ENCODE results near the gene UQCR10. TPM values are rescaled to one million over a fixed set of nuclear protein-coding genes. Genes with fewer than 3 reads are reported as not detected.

UQCR10 gene
- total RNA-seq, 1 donor from 2014 or later = 68.1 TPM

DNA sequence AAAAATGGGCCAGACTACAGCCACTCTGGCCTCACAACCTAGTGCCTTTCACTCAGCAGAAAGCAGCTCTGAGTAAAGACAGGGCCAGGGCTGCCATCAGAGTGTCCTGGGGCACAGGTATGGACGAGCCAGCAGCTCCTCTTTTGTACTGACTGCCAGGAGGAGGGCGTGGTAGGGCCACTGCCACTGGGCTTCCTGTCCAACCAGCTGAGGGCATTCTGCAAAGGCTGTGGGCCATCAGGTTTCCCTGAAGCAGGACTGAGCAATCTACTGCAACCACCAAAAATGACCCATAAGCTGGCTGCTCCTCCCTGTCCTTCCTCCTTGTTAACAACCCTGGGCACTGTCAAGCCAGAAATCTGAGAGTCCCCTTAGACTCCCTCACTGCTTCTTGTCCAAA is 37.8 kb downstream of the UQCR10 start:
- POLR2A ChIA-PET = no interaction called here
- no peak overlapping the region for H3K27ac Mint-ChIP-seq
- no peaks in the 10 kb centered on the region for H3K4me1 Mint-ChIP-seq
- H3K9me3 Mint-ChIP-seq = no peaks in the 10 kb centered on the region
- H3K4me3 Mint-ChIP-seq = no peak overlapping the region
- peaks cover 77% of the 10 kb centered on the region for H3K36me3 Mint-ChIP-seq (ENCODE audit: low read depth)
- TF ChIP-seq, protein P1, sequence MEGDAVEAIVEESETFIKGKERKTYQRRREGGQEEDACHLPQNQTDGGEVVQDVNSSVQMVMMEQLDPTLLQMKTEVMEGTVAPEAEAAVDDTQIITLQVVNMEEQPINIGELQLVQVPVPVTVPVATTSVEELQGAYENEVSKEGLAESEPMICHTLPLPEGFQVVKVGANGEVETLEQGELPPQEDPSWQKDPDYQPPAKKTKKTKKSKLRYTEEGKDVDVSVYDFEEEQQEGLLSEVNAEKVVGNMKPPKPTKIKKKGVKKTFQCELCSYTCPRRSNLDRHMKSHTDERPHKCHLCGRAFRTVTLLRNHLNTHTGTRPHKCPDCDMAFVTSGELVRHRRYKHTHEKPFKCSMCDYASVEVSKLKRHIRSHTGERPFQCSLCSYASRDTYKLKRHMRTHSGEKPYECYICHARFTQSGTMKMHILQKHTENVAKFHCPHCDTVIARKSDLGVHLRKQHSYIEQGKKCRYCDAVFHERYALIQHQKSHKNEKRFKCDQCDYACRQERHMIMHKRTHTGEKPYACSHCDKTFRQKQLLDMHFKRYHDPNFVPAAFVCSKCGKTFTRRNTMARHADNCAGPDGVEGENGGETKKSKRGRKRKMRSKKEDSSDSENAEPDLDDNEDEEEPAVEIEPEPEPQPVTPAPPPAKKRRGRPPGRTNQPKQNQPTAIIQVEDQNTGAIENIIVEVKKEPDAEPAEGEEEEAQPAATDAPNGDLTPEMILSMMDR (IDR thresholded peaks at IDR 0.05) = no peak
- CTCF ChIA-PET = no interaction called here
- no peaks in the 10 kb centered on the region for H3K27me3 Mint-ChIP-seq
- intact Hi-C loops (cut with micrococcal nuclease) = no loop called here
- ATAC-seq (ENCODE audit: low read depth) (no peak), DNase-seq (no peak)

DNA sequence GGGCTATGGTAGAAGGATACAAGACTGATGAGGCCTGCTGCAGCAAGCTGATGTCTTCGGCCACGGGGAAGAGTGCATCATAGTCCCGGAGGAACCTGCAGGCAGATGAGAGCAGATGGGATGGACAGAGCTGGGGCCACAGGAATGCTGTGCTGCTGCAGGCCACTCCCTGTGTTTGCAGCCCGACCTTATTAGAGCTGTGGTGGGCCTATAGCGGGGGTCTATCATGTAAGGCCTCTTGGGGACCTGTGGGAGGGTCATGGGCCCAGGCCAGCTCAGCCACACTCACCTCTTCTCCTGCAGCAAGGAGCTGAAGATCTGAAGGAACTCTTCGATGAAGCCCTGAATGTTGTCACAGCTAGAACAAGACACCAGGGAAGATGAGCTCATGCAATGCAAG is 39.0 kb downstream of the UQCR10 start:
- Mint-ChIP-seq H3K27ac (no peak overlapping the region), H3K4me3 (no peak overlapping the region), H3K9me3 (no peaks in the 10 kb centered on the region), H3K36me3 (ENCODE audit: low read depth) (peaks cover 74% of the 10 kb centered on the region), H3K4me1 (no peaks in the 10 kb centered on the region), H3K27me3 (no peaks in the 10 kb centered on the region)
- DNase-seq (no peak), ATAC-seq (ENCODE audit: low read depth) (no peak)
- TF ChIP-seq, protein P1 (IDR thresholded peaks at IDR 0.05) = no peak
- ChIA-PET CTCF (no interaction called here), POLR2A (no interaction called here)
- intact Hi-C loops (cut with micrococcal nuclease) = no loop called here

DNA sequence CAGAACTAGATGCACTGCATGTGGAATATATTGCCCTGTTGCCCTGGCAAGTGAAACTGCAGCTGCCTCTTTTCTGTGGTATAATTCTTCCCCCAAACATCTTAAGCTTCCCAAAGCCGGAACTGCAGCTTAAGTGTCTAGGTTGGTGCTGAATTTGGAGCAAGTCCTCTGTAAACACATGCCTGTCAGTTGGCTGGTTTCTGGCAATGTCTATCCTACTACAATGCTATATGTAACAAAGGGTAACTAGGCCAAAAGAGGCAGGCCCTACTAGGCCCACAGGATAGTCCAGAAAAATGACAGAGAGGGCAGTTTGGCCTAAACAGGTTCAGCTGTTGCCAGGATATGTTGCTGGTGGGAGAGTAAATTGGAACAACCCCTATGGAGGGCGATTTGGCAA is 43.0 kb downstream of the UQCR10 start:
- intact Hi-C loops (cut with micrococcal nuclease) = loop anchor here (5.0 kb wide), 1 partner anchor 197 kb away; no protein-coding TSS in a partner anchor
- Mint-ChIP-seq H3K27ac (no peak overlapping the region), H3K4me3 (no peak overlapping the region), H3K36me3 (ENCODE audit: low read depth) (peaks cover 84% of the 10 kb centered on the region), H3K27me3 (no peaks in the 10 kb centered on the region), H3K4me1 (no peaks in the 10 kb centered on the region), H3K9me3 (no peaks in the 10 kb centered on the region)
- POLR2A ChIA-PET = interaction anchor here (0.6 to 0.7 kb wide), 2 partner anchors 16 to 28 kb away, joined by 3 to 6 read pairs; partner anchors contain the start of gene ASCC2
- DNase-seq (no peak), ATAC-seq (ENCODE audit: low read depth) (no peak)
- TF ChIP-seq, protein P1 (IDR thresholded peaks at IDR 0.05) = no peak
- CTCF ChIA-PET = no interaction called here

DNA sequence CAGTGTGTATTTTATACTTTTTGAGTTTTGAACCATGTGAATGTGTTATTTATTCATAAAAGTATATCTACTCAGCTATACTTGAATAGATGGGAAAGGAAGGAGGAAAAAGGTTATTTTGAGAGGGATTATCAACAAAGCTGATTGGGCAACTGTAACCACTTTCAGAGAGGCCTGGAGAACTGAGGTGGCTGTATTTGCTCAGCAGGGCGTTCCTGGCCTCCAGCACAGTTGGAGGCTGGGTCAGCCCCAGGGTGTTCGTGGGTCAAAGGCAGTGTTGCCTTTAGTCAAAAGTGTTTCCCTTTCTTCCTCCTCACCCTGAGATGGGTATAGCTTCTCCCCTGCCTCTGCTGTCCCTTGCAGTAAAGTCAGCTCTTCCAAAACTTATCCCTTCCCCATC is 44.2 kb downstream of the UQCR10 start:
- H3K27ac Mint-ChIP-seq = no peak overlapping the region
- ChIA-PET CTCF (interaction anchor here (0.8 kb wide), 1 partner anchor 175 kb away, joined by 3 read pairs; no protein-coding TSS in a partner anchor), POLR2A (interaction anchor here (0.6 kb wide), 1 partner anchor 1356 kb away, joined by 6 read pairs; no protein-coding TSS in a partner anchor)
- H3K4me1 Mint-ChIP-seq = no peaks in the 10 kb centered on the region
- H3K27me3 Mint-ChIP-seq = no peaks in the 10 kb centered on the region
- DNase-seq (no peak), ATAC-seq (ENCODE audit: low read depth) (no peak)
- TF ChIP-seq, protein P1 (IDR thresholded peaks at IDR 0.05) = no peak
- no peaks in the 10 kb centered on the region for H3K9me3 Mint-ChIP-seq
- intact Hi-C loops (cut with micrococcal nuclease) = loop anchor here (5.0 kb wide), 1 partner anchor 196 kb away; no protein-coding TSS in a partner anchor
- H3K4me3 Mint-ChIP-seq = no peak overlapping the region
- H3K36me3 Mint-ChIP-seq (ENCODE audit: low read depth) = peaks cover 83% of the 10 kb centered on the region

DNA sequence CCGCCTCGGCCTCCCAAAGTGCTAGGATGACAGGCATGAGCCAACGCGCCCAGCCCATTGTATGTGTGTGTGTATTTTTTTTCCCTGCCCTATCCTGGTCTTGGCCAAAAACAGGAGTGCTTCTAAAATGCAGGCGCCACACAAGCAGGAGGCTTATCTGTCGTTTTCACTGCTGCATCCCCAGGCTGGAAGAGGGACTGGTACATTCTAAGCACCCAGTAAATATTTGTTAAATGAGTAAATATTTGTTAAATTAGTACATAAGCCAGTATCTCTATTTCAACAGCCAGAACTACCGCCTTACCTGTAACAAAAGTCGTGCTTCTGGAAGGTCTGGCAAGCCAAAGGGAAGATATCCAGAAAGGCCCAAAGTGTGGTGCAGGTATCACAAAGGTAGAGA is 46.0 kb downstream of the UQCR10 start:
- DNase-seq = no peak
- POLR2A ChIA-PET = no interaction called here
- intact Hi-C loops (cut with micrococcal nuclease) = loop anchor here (5.0 kb wide), 1 partner anchor 194 kb away; no protein-coding TSS in a partner anchor

More for the DNA sequence above, 46.0 kb downstream of the UQCR10 start:
- Mint-ChIP-seq H3K27ac (no peak overlapping the region), H3K9me3 (no peaks in the 10 kb centered on the region), H3K4me1 (no peaks in the 10 kb centered on the region), H3K4me3 (no peak overlapping the region), H3K27me3 (no peaks in the 10 kb centered on the region), H3K36me3 (ENCODE audit: low read depth) (peaks cover 77% of the 10 kb centered on the region)
- CTCF ChIA-PET = no interaction called here
- no peak for ATAC-seq (ENCODE audit: low read depth)
- TF ChIP-seq, protein P1 (IDR thresholded peaks at IDR 0.05) = no peak

All from activated B cell treated with CpG ODN at 0.5 μM for 24 hours (primary cell).